ENCODE results near the gene ZBTB40. TPM values are rescaled to one million over a fixed set of nuclear protein-coding genes. Genes with fewer than 3 reads are reported as not detected.

Gene ZBTB40
- total RNA-seq, 1 experiment from 2014 or later: 21.4 TPM

- no peak for DNase-seq
- Histone ChIP-seq H3K79me2 (ENCODE audit: low read depth) (no peaks in the 10 kb centered on the region), H3F3A (ENCODE audit: insufficient read depth, low read depth) (0 out of 2 replicates have a peak, but pooled peaks cover 3% of the 10 kb centered on the region), H2AFZ (no peak overlapping the region), H3K36me3 (ENCODE audit: low read depth) (no peaks in the 10 kb centered on the region), H3K4me3 (no peak overlapping the region), H4K20me1 (ENCODE audit: insufficient read depth) (no peaks in the 10 kb centered on the region), H3K9me2 (ENCODE audit: insufficient read depth) (no peaks in the 10 kb centered on the region), H3K4me2 (no peak overlapping the region), H3K27me3 (ENCODE audit: insufficient read depth, low read depth) (no peaks in the 10 kb centered on the region), H3K4me1 (replicated peaks; ENCODE audit: insufficient read depth) (no peaks in the 10 kb centered on the region), H3K27ac (no peak overlapping the region), H3K9me3 (ENCODE audit: insufficient read depth, low read depth) (no peaks in the 10 kb centered on the region)
- POLR2A ChIA-PET (ENCODE audit: unreplicated experiment): no interaction called here
- CTCF ChIA-PET: no interaction called here
- TF ChIP-seq CTCF (conservative IDR thresholded peaks at IDR 0.05) (no peak), EZH2 (IDR thresholded peaks at IDR 0.05; ENCODE audit: low read depth) (no peak)
- no TSS peak for BruUV-seq (replicated peaks)
- intact Hi-C loops (cut with micrococcal nuclease; ENCODE audit: unreplicated experiment): no loop called here
These were observed 52.2 kb downstream of the ZBTB40 start for GRCh38 chr1:22503721-22504410.

GRCh38 chr1:22506130-22506692, 54.6 kb downstream of the ZBTB40 start:
- no peaks in the 10 kb centered on the region for H4K20me1 ChIP-seq (ENCODE audit: insufficient read depth)
- no peaks in the 10 kb centered on the region for H3K4me1 ChIP-seq (replicated peaks; ENCODE audit: insufficient read depth)
- TF ChIP-seq EZH2 (IDR thresholded peaks at IDR 0.05; ENCODE audit: low read depth) (no peak), CTCF (conservative IDR thresholded peaks at IDR 0.05) (no peak)
- intact Hi-C loops (cut with micrococcal nuclease; ENCODE audit: unreplicated experiment): no loop called here
- H3K9me2 ChIP-seq (ENCODE audit: insufficient read depth): no peaks in the 10 kb centered on the region
- ChIA-PET CTCF (no interaction called here), POLR2A (ENCODE audit: unreplicated experiment) (no interaction called here)
- H3K36me3 ChIP-seq (ENCODE audit: low read depth): no peaks in the 10 kb centered on the region
- H3K4me3 ChIP-seq: no peak overlapping the region
- no peak overlapping the region for H3K4me2 ChIP-seq
- H2AFZ ChIP-seq: no peak overlapping the region
- BruUV-seq (replicated peaks): no TSS peak
- no peaks in the 10 kb centered on the region for H3K27me3 ChIP-seq (ENCODE audit: insufficient read depth, low read depth)
- H3F3A ChIP-seq (ENCODE audit: insufficient read depth, low read depth): 0 out of 2 replicates have a peak, but pooled peaks cover 3% of the 10 kb centered on the region
- no peak for DNase-seq
- no peaks in the 10 kb centered on the region for H3K79me2 ChIP-seq (ENCODE audit: low read depth)
- H3K27ac ChIP-seq: no peak overlapping the region
- H3K9me3 ChIP-seq (ENCODE audit: insufficient read depth, low read depth): no peaks in the 10 kb centered on the region

GRCh38 chr1:22507587-22507986, 55.9 kb downstream of the ZBTB40 start:
- CTCF ChIA-PET: interaction anchor here (0.6 kb wide), 1 partner anchor 1177 kb away, joined by 21 read pairs; no protein-coding TSS in a partner anchor
- Histone ChIP-seq H3K4me2 (no peak overlapping the region), H3K4me3 (no peak overlapping the region), H4K20me1 (ENCODE audit: insufficient read depth) (no peaks in the 10 kb centered on the region), H3K27me3 (ENCODE audit: insufficient read depth, low read depth) (no peaks in the 10 kb centered on the region), H3K27ac (no peak overlapping the region), H3K36me3 (ENCODE audit: low read depth) (no peaks in the 10 kb centered on the region), H3K4me1 (replicated peaks; ENCODE audit: insufficient read depth) (no peaks in the 10 kb centered on the region), H3K9me3 (ENCODE audit: insufficient read depth, low read depth) (no peaks in the 10 kb centered on the region), H3F3A (ENCODE audit: insufficient read depth, low read depth) (0 out of 2 replicates have a peak, but pooled peaks cover 3% of the 10 kb centered on the region), H3K9me2 (ENCODE audit: insufficient read depth) (no peaks in the 10 kb centered on the region), H2AFZ (no peak overlapping the region), H3K79me2 (ENCODE audit: low read depth) (no peaks in the 10 kb centered on the region)
- no TSS peak for BruUV-seq (replicated peaks)
- POLR2A ChIA-PET (ENCODE audit: unreplicated experiment): no interaction called here
- no peak for DNase-seq
- TF ChIP-seq EZH2 (IDR thresholded peaks at IDR 0.05; ENCODE audit: low read depth) (no peak), CTCF (conservative IDR thresholded peaks at IDR 0.05) (no peak)
- intact Hi-C loops (cut with micrococcal nuclease; ENCODE audit: unreplicated experiment): no loop called here
